IMR-90 (cell line): ENCODE data around the gene COLEC11. TPM values are rescaled to one million over a fixed set of nuclear protein-coding genes. Genes with fewer than 3 reads are reported as not detected.

ENCODE experiments used
- ATAC-seq: fragments of 200-7000 bp; cut with Tn5 transposase; 2 replicates; pipeline ENCODE4 v1.9.1; 2020; ENCODE audit warnings: low read depth, mild to moderate bottlenecking, moderate library complexity
- BruUV-seq: library from RNA; stranded (reverse); fragments of 400-500 nt; replicated peaks from 2 replicates; lab custom pipeline; 2021; lab: Mats Ljungman, UMichigan
- CTCF ChIA-PET: fragments of 300-600 bp; formaldehyde crosslinking; extraction: SDS; loops from one replicate; lab custom pipeline; 2021; ENCODE audit warnings: antibody characterized with exemption; lab: Yijun Ruan, JAX
- POLR2A ChIA-PET: fragments of 300-600 bp; sonication (Branson Sonifier 250); formaldehyde crosslinking; loops from one replicate; lab custom pipeline; 2022; ENCODE audit warnings: antibody characterized with exemption; ENCODE audit not compliant: unreplicated experiment; lab: Charles Lee
- DNase-seq: peaks from one replicate; pipeline ENCODE4 v3.0.0; 2013
- H2AFZ ChIP-seq: replicated peaks from 2 replicates; pipeline ENCODE3; 2013; ENCODE audit warnings: low read length, mild to moderate bottlenecking; ENCODE audit not compliant: poor library complexity
- H2AK5ac ChIP-seq: 2 replicates; pipeline ENCODE4 v1.6.1; 2013; ENCODE audit warnings: low read depth, low read length, inconsistent platforms
- H2AK9ac ChIP-seq: replicated peaks from 2 replicates; pipeline ENCODE3; 2013; ENCODE audit warnings: mild to moderate bottlenecking, low read depth, low read length, moderate library complexity; ENCODE audit not compliant: poor library complexity
- H2BK120ac ChIP-seq: 2 replicates; pipeline ENCODE4 v1.6.1; 2013; ENCODE audit warnings: low read depth, low read length, inconsistent platforms
- H2BK15ac ChIP-seq: 3 replicates; pipeline ENCODE4 v1.6.1; 2013; ENCODE audit warnings: low read depth, low read length, inconsistent platforms
- H2BK20ac ChIP-seq: 2 replicates; pipeline ENCODE4 v1.6.1; 2013; ENCODE audit warnings: low read depth, mild to moderate bottlenecking, inconsistent platforms, low read length, moderate library complexity
- H2BK5ac ChIP-seq: 2 replicates; pipeline ENCODE4 v1.6.1; 2013; ENCODE audit warnings: mild to moderate bottlenecking, low read depth, low read length, inconsistent platforms; ENCODE audit not compliant: poor library complexity, severe bottlenecking
- H3K14ac ChIP-seq: replicated peaks from 2 replicates; pipeline ENCODE4 v1.6.1; 2013; ENCODE audit warnings: low read depth, low read length, inconsistent platforms
- H3K18ac ChIP-seq: 2 replicates; pipeline ENCODE4 v1.6.1; 2013; ENCODE audit warnings: low read depth, low read length, control low read depth
- H3K23ac ChIP-seq: 2 replicates; pipeline ENCODE4 v1.6.1; 2013; ENCODE audit warnings: low read depth, low read length, inconsistent platforms
- H3K27ac ChIP-seq: 2 replicates; pipeline ENCODE4 v1.5.1; 2013; ENCODE audit warnings: mild to moderate bottlenecking, control low read depth, low read length; ENCODE audit not compliant: insufficient read depth
- H3K27me3 ChIP-seq: 2 replicates; pipeline ENCODE4 v1.6.1; 2013; ENCODE audit warnings: low read length; ENCODE audit not compliant: control insufficient read depth, insufficient read depth
- H3K36me3 ChIP-seq: 2 replicates; pipeline ENCODE4 v1.6.1; 2013; ENCODE audit warnings: low read length, mixed read lengths; ENCODE audit not compliant: control insufficient read depth, insufficient read depth
- H3K4ac ChIP-seq: 2 replicates; pipeline ENCODE4 v1.6.1; 2013; ENCODE audit warnings: low read depth, low read length, inconsistent platforms
- H3K4me1 ChIP-seq: 2 replicates; pipeline ENCODE4 v1.6.1; 2013; ENCODE audit warnings: low read length, mixed read lengths; ENCODE audit not compliant: control insufficient read depth, insufficient read depth
- H3K4me2 ChIP-seq: 2 replicates; pipeline ENCODE4 v1.6.1; 2013; ENCODE audit warnings: low read depth, mild to moderate bottlenecking, control low read depth, low read length, moderate library complexity
- H3K4me3 ChIP-seq: 2 replicates; pipeline ENCODE4 v1.5.1; 2013; ENCODE audit warnings: low read depth, mild to moderate bottlenecking, control low read depth, low read length, moderate library complexity; ENCODE audit not compliant: insufficient read depth
- H3K56ac ChIP-seq: 2 replicates; pipeline ENCODE4 v1.6.1; 2013; ENCODE audit warnings: low read length, inconsistent platforms; ENCODE audit not compliant: insufficient read depth; ENCODE audit errors: extremely low read depth
- H3K79me1 ChIP-seq, 2 experiments: 2 replicates each; pipeline ENCODE4 v1.6.1; 2013; ENCODE audit warnings: low read length in 2 of 2, inconsistent platforms in 1 of 2, low read depth in 1 of 2
- H3K9ac ChIP-seq: 2 replicates; pipeline ENCODE4 v1.6.1; 2013; ENCODE audit warnings: low read depth, low read length, control low read depth
- H3K9me1 ChIP-seq: 2 replicates; pipeline ENCODE4 v1.6.1; 2013; ENCODE audit warnings: low read length, inconsistent platforms; ENCODE audit not compliant: insufficient read depth
- H3K9me3 ChIP-seq: 2 replicates; pipeline ENCODE4 v1.6.1; 2013; ENCODE audit warnings: low read length; ENCODE audit not compliant: control insufficient read depth, insufficient read depth
- H4K20me1 ChIP-seq: 2 replicates; pipeline ENCODE4 v1.6.1; 2013; ENCODE audit warnings: low read length, inconsistent platforms; ENCODE audit not compliant: insufficient read depth
- H4K5ac ChIP-seq: 2 replicates; pipeline ENCODE4 v1.6.1; 2013; ENCODE audit warnings: mild to moderate bottlenecking, low read depth, low read length, control low read depth
- H4K8ac ChIP-seq, 2 experiments: 2 replicates each; pipeline ENCODE4 v1.6.1; 2013; ENCODE audit warnings: low read depth in 2 of 2, low read length in 2 of 2, control low read depth in 1 of 2, inconsistent platforms in 1 of 2
- H4K91ac ChIP-seq: 2 replicates; pipeline ENCODE4 v1.6.1; 2013; ENCODE audit warnings: low read depth, low read length, inconsistent platforms; ENCODE audit not compliant: insufficient read depth
- BHLHE40 ChIP-seq: fragments of 150-350 bp; IDR thresholded peaks from 2 replicates; pipeline ENCODE4 v1.6.1; 2016; ENCODE audit warnings: mild to moderate bottlenecking, low read depth, low read length
- CEBPB ChIP-seq: IDR thresholded peaks from 2 replicates; pipeline ENCODE4 v1.6.1; 2012; ENCODE audit warnings: low read depth, low read length, improper control_type of control experiment
- CHD1 ChIP-seq: IDR thresholded peaks from 2 replicates; pipeline ENCODE4 v1.6.1; 2012; ENCODE audit warnings: low read depth, low read length, improper control_type of control experiment
- FOS ChIP-seq: fragments of 150-350 bp; IDR thresholded peaks from 2 replicates; pipeline ENCODE4 v1.6.1; 2016; ENCODE audit warnings: low read depth, low read length
- MAFK ChIP-seq: IDR thresholded peaks from 2 replicates; pipeline ENCODE4 v1.6.1; 2012; ENCODE audit warnings: low read depth, low read length, improper control_type of control experiment
- MAZ ChIP-seq: IDR thresholded peaks from 2 replicates; pipeline ENCODE4 v1.6.1; 2012; ENCODE audit warnings: low read depth, mild to moderate bottlenecking, low read length, improper control_type of control experiment, moderate library complexity, borderline replicate concordance
- MXI1 ChIP-seq: IDR thresholded peaks from 2 replicates; pipeline ENCODE4 v1.6.1; 2012; ENCODE audit warnings: low read depth, mild to moderate bottlenecking, low read length, moderate library complexity, borderline replicate concordance
- NFE2L2 ChIP-seq: fragments of 150-350 bp; IDR thresholded peaks from 2 replicates; pipeline ENCODE4 v1.6.1; 2016; ENCODE audit warnings: low read depth, mild to moderate bottlenecking, low read length
- POLR2A ChIP-seq: IDR thresholded peaks from 2 replicates; pipeline ENCODE4 v1.6.1; 2012; ENCODE audit warnings: mild to moderate bottlenecking, low read depth, low read length
- RAD21 ChIP-seq: IDR thresholded peaks from 2 replicates; pipeline ENCODE4 v1.6.1; 2012; ENCODE audit warnings: low read length, improper control_type of control experiment
- RCOR1 ChIP-seq: IDR thresholded peaks from 2 replicates; pipeline ENCODE4 v1.6.1; 2012; ENCODE audit warnings: mild to moderate bottlenecking, low read length, improper control_type of control experiment; ENCODE audit not compliant: insufficient replicate concordance
- RFX5 ChIP-seq: IDR thresholded peaks from 2 replicates; pipeline ENCODE4 v1.8.0; 2012; ENCODE audit warnings: low read depth, mild to moderate bottlenecking, low read length, moderate library complexity
- SMC3 ChIP-seq: fragments of 150-350 bp; IDR thresholded peaks from 2 replicates; pipeline ENCODE4 v1.6.1; 2016; ENCODE audit warnings: low read depth, mild to moderate bottlenecking, antibody characterized with exemption, low read length, moderate library complexity
- WGBS, 2 experiments: methylation state at CpG; one replicate each; pipeline versions ENCODE4 v1.1.5 to v1.1.7; 2013; ENCODE audit warnings: missing lambda C conversion rate in 2 of 2; ENCODE audit not compliant: insufficient read length in 1 of 2; ENCODE audit errors: extremely low coverage in 2 of 2; 5-methylcytosine and 5-hydroxymethylcytosine counted together
- dilution Hi-C: fragments of 300-500 bp; cut with HindIII; formaldehyde crosslinking; loops from one replicate; pipeline ENCODE4 v1.14.3; 2018; ENCODE audit warnings: low sequenced_read_pairs; ENCODE audit not compliant: unreplicated experiment
- in situ Hi-C: fragments of 300-500 bp; cut with MboI; formaldehyde crosslinking; loops from 3 replicates; pipeline ENCODE4 v1.14.3; 2019; ENCODE audit warnings: low sequenced_read_pairs, inconsistent platforms, mixed read lengths
- intact Hi-C: fragments of 100-400 bp; cut with micrococcal nuclease; formaldehyde crosslinking; loops from 2 replicates; pipeline ENCODE4 v1.10.0; 2022
- polyA plus RNA-seq, 3 experiments: library from polyadenylated mRNA; depleted of rRNA; stranded (reverse); fragments of >200 nt; gene quantifications; 2 replicates each; pipeline ENCODE4 v1.2.3, GENCODE V29; 2012; ENCODE audit warnings: low replicate concordance in 1 of 3
- total RNA-seq: library from RNA; depleted of rRNA; stranded (reverse); fragments of >200 nt; gene quantifications from 2 replicates; pipeline ENCODE4 v1.2.3, GENCODE V29; 2012
- TF ChIP-seq, protein P1 (sequence below): fragments of 150-350 bp; IDR thresholded peaks from 2 replicates; pipeline ENCODE4 v1.6.1; 2016; ENCODE audit warnings: low read depth, mild to moderate bottlenecking, low read length, moderate library complexity, borderline replicate concordance
- TF ChIP-seq, protein P2 (sequence below): fragments of 150-350 bp; IDR thresholded peaks from 2 replicates; pipeline ENCODE4 v1.6.1; 2017; ENCODE audit warnings: mild to moderate bottlenecking, antibody characterized with exemption, low read length, low read depth
- TF ChIP-seq, protein P3 (sequence below): conservative IDR thresholded peaks from 2 replicates; pipeline ENCODE4 v1.5.1; 2012; ENCODE audit warnings: mild to moderate bottlenecking, low read depth, low read length, improper control_type of control experiment

Gene COLEC11
- total and polyA plus RNA-seq, 2 of the 4 experiments (the other 2 are of a cell fraction): under 0.01 to 0.24 TPM

DNA sequence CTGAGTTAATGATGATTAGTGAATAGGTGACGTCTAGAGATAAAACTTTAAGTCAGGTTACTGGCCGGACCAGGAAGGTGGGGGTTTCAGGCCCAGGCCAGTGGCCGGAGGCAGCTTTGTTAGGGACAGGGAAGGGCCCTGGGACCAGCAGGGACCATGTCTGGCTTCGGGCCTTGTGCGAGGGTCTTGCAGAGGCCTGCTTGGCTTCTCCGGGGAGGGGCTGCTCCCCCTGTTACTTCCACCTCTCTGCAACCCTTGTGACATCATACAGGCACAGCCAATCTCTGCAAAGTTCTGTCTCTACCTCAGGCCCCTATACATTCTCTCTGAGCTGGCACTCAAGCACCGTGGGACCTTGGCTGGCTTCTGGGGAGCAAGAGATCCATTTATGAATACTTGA, 63.0 kb downstream of the COLEC11 start, which contains the start of gene ALLC:
ALLC (plus strand) TSS at position 320 of the 400 bp plus-strand sequence. CDS start 12,958 bp downstream, outside the sequence.
- H3K4me2 ChIP-seq: no peak within 1 kb of the TSS
- no peak within 1 kb of the TSS; the same call in 2 of the 3 replicates for H2BK15ac ChIP-seq
- no peak within 1 kb of the TSS for H2BK120ac ChIP-seq
- no peak within 1 kb of the TSS; the same call in 1 of the 2 replicates for H3K18ac ChIP-seq
- no peak within 1 kb of the TSS for H3K56ac ChIP-seq
- H3K27ac ChIP-seq: peak within 1 kb of the TSS; percentile 51; the same call in 1 of the 2 replicates
- no peak within 1 kb of the TSS for H4K8ac ChIP-seq
- H3K23ac ChIP-seq: no peak within 1 kb of the TSS
- no TSS peak for BruUV-seq
- no peak within 1 kb of the TSS for H2AK9ac ChIP-seq
- H3K9me3 ChIP-seq: peaks cover 3% of the 10 kb centered on the region; the same call in 1 of the 2 replicates
- intact Hi-C loops: no loop called here
- H2AK5ac ChIP-seq: no peak within 1 kb of the TSS; the same call in 1 of the 2 replicates
- ATAC-seq (no peak), DNase-seq (no peak)
- no peak within 1 kb of the TSS for H3K4me3 ChIP-seq
- no peaks in the 10 kb centered on the region for H3K79me1 ChIP-seq
- H4K5ac ChIP-seq: no peak within 1 kb of the TSS; the same call in 1 of the 2 replicates
- 95% methylated on average over 3 of the region's 7 CpGs; no CpG with 5 or more reads in 1 of the 2 experiments for WGBS, 2 experiments
- H2BK5ac ChIP-seq: no peak within 1 kb of the TSS
- H3K27me3 ChIP-seq: no peaks in the 10 kb centered on the region; the same call in 1 of the 2 replicates
- dilution Hi-C loops: no loop called here
- peaks cover 10% of the 10 kb centered on the region; the same call in 1 of the 2 replicates for H3K4me1 ChIP-seq
- H3K9ac ChIP-seq: no peak within 1 kb of the TSS
- ChIA-PET POLR2A (no interaction called here), CTCF (no interaction called here)
- H2BK20ac ChIP-seq: no peak within 1 kb of the TSS
- H3K14ac ChIP-seq: no peak within 1 kb of the TSS
- no peaks in the 10 kb centered on the region for H4K20me1 ChIP-seq
- no peaks in the 10 kb centered on the region for H3K36me3 ChIP-seq
- TF ChIP-seq CHD1 (no peak), CEBPB (no peak), POLR2A (no peak), FOS (no peak), SMC3 (no peak), MXI1 (no peak), MAZ (no peak), BHLHE40 (no peak), MAFK (no peak), NFE2L2 (no peak), RFX5 (no peak), RAD21 (no peak), RCOR1 (no peak)
- TF ChIP-seq, protein P1, sequence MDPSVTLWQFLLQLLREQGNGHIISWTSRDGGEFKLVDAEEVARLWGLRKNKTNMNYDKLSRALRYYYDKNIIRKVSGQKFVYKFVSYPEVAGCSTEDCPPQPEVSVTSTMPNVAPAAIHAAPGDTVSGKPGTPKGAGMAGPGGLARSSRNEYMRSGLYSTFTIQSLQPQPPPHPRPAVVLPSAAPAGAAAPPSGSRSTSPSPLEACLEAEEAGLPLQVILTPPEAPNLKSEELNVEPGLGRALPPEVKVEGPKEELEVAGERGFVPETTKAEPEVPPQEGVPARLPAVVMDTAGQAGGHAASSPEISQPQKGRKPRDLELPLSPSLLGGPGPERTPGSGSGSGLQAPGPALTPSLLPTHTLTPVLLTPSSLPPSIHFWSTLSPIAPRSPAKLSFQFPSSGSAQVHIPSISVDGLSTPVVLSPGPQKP: no peak
- TF ChIP-seq, protein P2, sequence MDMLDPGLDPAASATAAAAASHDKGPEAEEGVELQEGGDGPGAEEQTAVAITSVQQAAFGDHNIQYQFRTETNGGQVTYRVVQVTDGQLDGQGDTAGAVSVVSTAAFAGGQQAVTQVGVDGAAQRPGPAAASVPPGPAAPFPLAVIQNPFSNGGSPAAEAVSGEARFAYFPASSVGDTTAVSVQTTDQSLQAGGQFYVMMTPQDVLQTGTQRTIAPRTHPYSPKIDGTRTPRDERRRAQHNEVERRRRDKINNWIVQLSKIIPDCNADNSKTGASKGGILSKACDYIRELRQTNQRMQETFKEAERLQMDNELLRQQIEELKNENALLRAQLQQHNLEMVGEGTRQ: no peak
- TF ChIP-seq, protein P3, sequence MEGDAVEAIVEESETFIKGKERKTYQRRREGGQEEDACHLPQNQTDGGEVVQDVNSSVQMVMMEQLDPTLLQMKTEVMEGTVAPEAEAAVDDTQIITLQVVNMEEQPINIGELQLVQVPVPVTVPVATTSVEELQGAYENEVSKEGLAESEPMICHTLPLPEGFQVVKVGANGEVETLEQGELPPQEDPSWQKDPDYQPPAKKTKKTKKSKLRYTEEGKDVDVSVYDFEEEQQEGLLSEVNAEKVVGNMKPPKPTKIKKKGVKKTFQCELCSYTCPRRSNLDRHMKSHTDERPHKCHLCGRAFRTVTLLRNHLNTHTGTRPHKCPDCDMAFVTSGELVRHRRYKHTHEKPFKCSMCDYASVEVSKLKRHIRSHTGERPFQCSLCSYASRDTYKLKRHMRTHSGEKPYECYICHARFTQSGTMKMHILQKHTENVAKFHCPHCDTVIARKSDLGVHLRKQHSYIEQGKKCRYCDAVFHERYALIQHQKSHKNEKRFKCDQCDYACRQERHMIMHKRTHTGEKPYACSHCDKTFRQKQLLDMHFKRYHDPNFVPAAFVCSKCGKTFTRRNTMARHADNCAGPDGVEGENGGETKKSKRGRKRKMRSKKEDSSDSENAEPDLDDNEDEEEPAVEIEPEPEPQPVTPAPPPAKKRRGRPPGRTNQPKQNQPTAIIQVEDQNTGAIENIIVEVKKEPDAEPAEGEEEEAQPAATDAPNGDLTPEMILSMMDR: no peak
- no peaks in the 10 kb centered on the region for H3K9me1 ChIP-seq
- no peak within 1 kb of the TSS for H4K91ac ChIP-seq
- peak within 1 kb of the TSS; percentile 41 for H2AFZ ChIP-seq
- H3K4ac ChIP-seq: no peak within 1 kb of the TSS
- in situ Hi-C loops: loop anchor here (25.0 kb wide), 1 partner anchor 1796 kb away; no protein-coding TSS in a partner anchor
